Mammary epithelial cell (primary cell): ENCODE data around the gene KLRB1.

Experiments
- EZH2 ChIP-seq: IDR thresholded peaks from 2 replicates; pipeline ENCODE4 v1.6.1; 2012; ENCODE audit warnings: low read length, inconsistent platforms, borderline replicate concordance
- TF ChIP-seq, protein P1 (sequence below), 2 donors: IDR thresholded peaks in 1 of 2; conservative IDR thresholded peaks in 1 of 2; 2 replicates each; pipeline ENCODE4 v1.5.1; 2011 to 2012; ENCODE audit warnings: inconsistent platforms in 2 of 2, low read length in 2 of 2, mild to moderate bottlenecking in 2 of 2, control low read depth in 1 of 2, low read depth in 1 of 2; ENCODE audit not compliant: insufficient read depth in 1 of 2; ENCODE audit errors: extremely low read depth in 1 of 2

DNA sequence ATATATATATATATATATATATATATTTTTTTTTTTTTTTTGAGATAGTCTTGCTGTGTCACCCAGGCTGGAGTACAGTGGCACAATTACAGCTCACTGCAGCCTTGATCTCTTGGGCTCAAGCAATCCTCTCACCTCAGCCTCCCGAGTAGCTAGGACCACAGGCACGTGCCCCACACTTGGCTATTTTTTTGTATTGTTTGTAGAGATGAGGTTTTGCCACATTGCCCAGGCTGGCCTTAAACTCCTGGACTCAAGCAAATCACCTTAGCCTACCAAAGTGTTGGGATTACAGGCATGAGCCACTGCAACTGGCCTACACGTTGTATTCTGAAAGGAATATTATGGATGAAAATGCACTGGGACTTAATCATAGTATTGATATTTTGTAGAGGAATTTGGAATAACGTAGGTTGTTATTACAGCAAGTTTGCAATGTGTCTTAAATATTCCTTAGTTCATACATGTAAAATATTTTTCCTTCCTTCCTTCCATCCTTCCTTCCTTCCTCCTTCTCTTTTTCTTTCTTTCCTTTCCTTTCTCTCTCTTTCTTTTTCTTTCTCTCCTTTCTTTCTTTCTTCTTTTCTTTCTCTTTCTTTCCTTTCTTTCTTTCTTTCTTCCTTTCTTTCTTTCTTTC, 862 bp downstream of the KLRB1 start:
- TF ChIP-seq, protein P1, sequence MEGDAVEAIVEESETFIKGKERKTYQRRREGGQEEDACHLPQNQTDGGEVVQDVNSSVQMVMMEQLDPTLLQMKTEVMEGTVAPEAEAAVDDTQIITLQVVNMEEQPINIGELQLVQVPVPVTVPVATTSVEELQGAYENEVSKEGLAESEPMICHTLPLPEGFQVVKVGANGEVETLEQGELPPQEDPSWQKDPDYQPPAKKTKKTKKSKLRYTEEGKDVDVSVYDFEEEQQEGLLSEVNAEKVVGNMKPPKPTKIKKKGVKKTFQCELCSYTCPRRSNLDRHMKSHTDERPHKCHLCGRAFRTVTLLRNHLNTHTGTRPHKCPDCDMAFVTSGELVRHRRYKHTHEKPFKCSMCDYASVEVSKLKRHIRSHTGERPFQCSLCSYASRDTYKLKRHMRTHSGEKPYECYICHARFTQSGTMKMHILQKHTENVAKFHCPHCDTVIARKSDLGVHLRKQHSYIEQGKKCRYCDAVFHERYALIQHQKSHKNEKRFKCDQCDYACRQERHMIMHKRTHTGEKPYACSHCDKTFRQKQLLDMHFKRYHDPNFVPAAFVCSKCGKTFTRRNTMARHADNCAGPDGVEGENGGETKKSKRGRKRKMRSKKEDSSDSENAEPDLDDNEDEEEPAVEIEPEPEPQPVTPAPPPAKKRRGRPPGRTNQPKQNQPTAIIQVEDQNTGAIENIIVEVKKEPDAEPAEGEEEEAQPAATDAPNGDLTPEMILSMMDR (conservative IDR thresholded peaks at IDR 0.05 in 1 of 2, IDR thresholded peaks at IDR 0.05 in 1 of 2; ENCODE audit: extremely low read depth in 1 of 2, insufficient read depth in 1 of 2, low read depth in 1 of 2, low read length in 2 of 2) = no peak
- TF ChIP-seq EZH2 = no peak
